SK-N-SH (cell line): ENCODE data around the gene RBSN. TPM values are rescaled to one million over a fixed set of nuclear protein-coding genes. Genes with fewer than 3 reads are reported as not detected.

Experiments
- CTCF ChIA-PET: fragments of 300-600, 350-600 bp; formaldehyde crosslinking; extraction: SDS; loops from one replicate; lab custom pipeline; 2021; lab: Yijun Ruan, JAX
- POLR2A ChIA-PET: fragments of 350-600 bp; sonication (Branson Sonifier 250); formaldehyde crosslinking; extraction: SDS; loops from one replicate; lab custom pipeline; 2020; ENCODE audit warnings: antibody characterized with exemption, inconsistent platforms; lab: Yijun Ruan, JAX
- DNase-seq: peaks from one replicate; pipeline ENCODE4 v3.0.0; 2012
- H2AFZ ChIP-seq: fragments of 200-600 bp; sonication (generic); 2 replicates; pipeline ENCODE4 v1.8.1; 2016; ENCODE audit warnings: antibody characterized with exemption, mild to moderate bottlenecking, low read depth
- H3F3A ChIP-seq: fragments of 200-600 bp; sonication (generic); replicated peaks from 2 replicates; pipeline ENCODE3; 2016; ENCODE audit warnings: antibody characterized with exemption, mild to moderate bottlenecking; ENCODE audit not compliant: insufficient read depth
- H3K27ac ChIP-seq, 2 experiments: fragments of 200-500 bp in 1 of 2; fragments of 200-600 bp in 1 of 2; sonication (Bioruptor generic) in 1 of 2; sonication (generic), shearing (Covaris generic) in 1 of 2; 2 replicates each; pipeline versions ENCODE4 v1.5.1 to v1.6.1; 2014 to 2016; ENCODE audit warnings: low read depth in 2 of 2, inconsistent platforms in 1 of 2, low read length in 1 of 2, mild to moderate bottlenecking in 1 of 2, mixed read lengths in 1 of 2
- H3K27me3 ChIP-seq: fragments of 200-600 bp; sonication (generic), shearing (Covaris generic); 2 replicates; pipeline ENCODE4 v1.6.1; 2016; ENCODE audit warnings: mixed run types; ENCODE audit not compliant: insufficient read depth
- H3K36me3 ChIP-seq, 2 experiments: fragments of 200-500 bp in 1 of 2; fragments of 200-600 bp in 1 of 2; sonication (Bioruptor generic) in 1 of 2; sonication (generic) in 1 of 2; replicated peaks in 1 of 2; 2 replicates each; pipeline versions ENCODE3 to v1.5.1; 2014 to 2016; ENCODE audit warnings: low read length in 1 of 2, mild to moderate bottlenecking in 1 of 2; ENCODE audit not compliant: insufficient read depth in 2 of 2, control insufficient read depth in 1 of 2
- H3K4me1 ChIP-seq, 2 experiments: fragments of 200-500 bp in 1 of 2; fragments of 200-600 bp in 1 of 2; sonication (Bioruptor generic) in 1 of 2; sonication (generic), shearing (Covaris generic) in 1 of 2; 2 replicates each; pipeline versions ENCODE4 v1.5.1 to v1.6.1; 2014 to 2016; ENCODE audit warnings: low read depth in 1 of 2, low read length in 1 of 2, mixed run types in 1 of 2; ENCODE audit not compliant: insufficient read depth in 2 of 2, control insufficient read depth in 1 of 2
- H3K4me2 ChIP-seq: fragments of 200-600 bp; sonication (generic), shearing (Covaris generic); 2 replicates; pipeline ENCODE4 v1.6.1; 2017; ENCODE audit warnings: mixed run types
- H3K4me3 ChIP-seq, 2 experiments: fragments of 200-500 bp in 1 of 2; fragments of 200-600 bp in 1 of 2; sonication (Bioruptor generic) in 1 of 2; sonication (generic), shearing (Covaris generic) in 1 of 2; 2 replicates each; pipeline versions ENCODE4 v1.5.1 to v1.8.1; 2014 to 2016; ENCODE audit warnings: low read depth in 2 of 2, inconsistent platforms in 1 of 2, low read length in 1 of 2, mild to moderate bottlenecking in 1 of 2, mixed read lengths in 1 of 2, moderate library complexity in 1 of 2
- H3K79me2 ChIP-seq: fragments of 200-600 bp; sonication (generic); 2 replicates; pipeline ENCODE4 v1.8.1; 2017; ENCODE audit warnings: mild to moderate bottlenecking; ENCODE audit not compliant: insufficient read depth
- H3K9ac ChIP-seq: fragments of 200-600 bp; sonication (generic); 2 replicates; pipeline ENCODE4 v1.6.1; 2017; ENCODE audit warnings: mixed run types
- H3K9me2 ChIP-seq: fragments of 200-600 bp; sonication (generic); 2 replicates; pipeline ENCODE4 v1.6.1; 2017; ENCODE audit warnings: mixed run types
- H3K9me3 ChIP-seq: fragments of 200-600 bp; sonication (generic); 2 replicates; pipeline ENCODE4 v1.6.1; 2017; ENCODE audit warnings: mixed run types, mild to moderate bottlenecking, moderate library complexity
- H4K20me1 ChIP-seq: fragments of 200-600 bp; sonication (generic); 2 replicates; pipeline ENCODE4 v1.6.1; 2017; ENCODE audit warnings: mild to moderate bottlenecking, mixed run types; ENCODE audit not compliant: insufficient read depth
- CHD2 ChIP-seq: fragments of 150-350 bp; IDR thresholded peaks from 2 replicates; pipeline ENCODE4 v1.6.1; 2018; ENCODE audit warnings: low read length; ENCODE audit not compliant: partially characterized antibody
- EP300 ChIP-seq, 2 experiments: IDR thresholded peaks; 2 replicates each; pipeline versions ENCODE4 v1.4.0 to v1.6.1; 2012; ENCODE audit warnings: borderline replicate concordance in 1 of 2, low read depth in 1 of 2, low read length in 1 of 2
- FOXJ3 ChIP-seq: sonication (generic); formaldehyde crosslinking; IDR thresholded peaks from 2 replicates; pipeline ENCODE4 v1.5.1; 2020; ENCODE audit warnings: mild to moderate bottlenecking, missing genetic modification reagents
- FOXM1 ChIP-seq: IDR thresholded peaks from 2 replicates; pipeline ENCODE4 v1.4.0; 2012; ENCODE audit warnings: low read depth, mild to moderate bottlenecking
- GABPA ChIP-seq: IDR thresholded peaks from 2 replicates; pipeline ENCODE4 v1.4.0; 2012; ENCODE audit warnings: low read depth, mild to moderate bottlenecking
- GATA2 ChIP-seq: sonication (generic); formaldehyde crosslinking; IDR thresholded peaks from 2 replicates; pipeline ENCODE4 v1.5.0; 2020; ENCODE audit warnings: mild to moderate bottlenecking, missing genetic modification reagents
- IRF3 ChIP-seq: fragments of 150-350 bp; IDR thresholded peaks from 2 replicates; pipeline ENCODE4 v1.6.1; 2016; ENCODE audit warnings: mild to moderate bottlenecking, low read depth, low read length
- MAX ChIP-seq: IDR thresholded peaks from 2 replicates; pipeline ENCODE4 v1.4.0; 2012; ENCODE audit warnings: low read depth
- MXI1 ChIP-seq: IDR thresholded peaks from 2 replicates; pipeline ENCODE4 v1.6.1; 2012; ENCODE audit warnings: mild to moderate bottlenecking, low read depth, low read length, improper control_type of control experiment
- RCOR1 ChIP-seq: fragments of 150-350 bp; IDR thresholded peaks from 2 replicates; pipeline ENCODE4 v1.6.1; 2017; ENCODE audit warnings: antibody characterized with exemption, low read length
- RXRA ChIP-seq: IDR thresholded peaks from 2 replicates; pipeline ENCODE4 v1.4.0; 2012; ENCODE audit warnings: low read depth, mild to moderate bottlenecking, borderline replicate concordance
- SMC3 ChIP-seq: IDR thresholded peaks from 2 replicates; pipeline ENCODE4 v1.6.1; 2012; ENCODE audit warnings: low read depth, low read length, improper control_type of control experiment
- TCF12 ChIP-seq: IDR thresholded peaks from 2 replicates; pipeline ENCODE4 v1.4.0; 2012
- USF2 ChIP-seq: fragments of 150-350 bp; IDR thresholded peaks from 2 replicates; pipeline ENCODE4 v1.6.1; 2017; ENCODE audit warnings: antibody characterized with exemption, low read length, low read depth, borderline replicate concordance
- WGBS: methylation state at CpG from one replicate; pipeline ENCODE4 v1.1.6; 2017; ENCODE audit warnings: low lambda C conversion rate; 5-methylcytosine and 5-hydroxymethylcytosine counted together
- polyA plus RNA-seq, 3 experiments: library from polyadenylated mRNA; depleted of rRNA; stranded (reverse); fragments of >200 nt; gene quantifications; 2 replicates each; pipeline ENCODE4 v1.2.3, GENCODE V29; 2012
- TF ChIP-seq, protein P1 (sequence below): IDR thresholded peaks from 2 replicates; pipeline ENCODE4; 2012

Gene RBSN
- polyA plus RNA-seq, 1 of the 3 experiments (the other 2 are of a cell fraction), result 4.7 TPM

DNA sequence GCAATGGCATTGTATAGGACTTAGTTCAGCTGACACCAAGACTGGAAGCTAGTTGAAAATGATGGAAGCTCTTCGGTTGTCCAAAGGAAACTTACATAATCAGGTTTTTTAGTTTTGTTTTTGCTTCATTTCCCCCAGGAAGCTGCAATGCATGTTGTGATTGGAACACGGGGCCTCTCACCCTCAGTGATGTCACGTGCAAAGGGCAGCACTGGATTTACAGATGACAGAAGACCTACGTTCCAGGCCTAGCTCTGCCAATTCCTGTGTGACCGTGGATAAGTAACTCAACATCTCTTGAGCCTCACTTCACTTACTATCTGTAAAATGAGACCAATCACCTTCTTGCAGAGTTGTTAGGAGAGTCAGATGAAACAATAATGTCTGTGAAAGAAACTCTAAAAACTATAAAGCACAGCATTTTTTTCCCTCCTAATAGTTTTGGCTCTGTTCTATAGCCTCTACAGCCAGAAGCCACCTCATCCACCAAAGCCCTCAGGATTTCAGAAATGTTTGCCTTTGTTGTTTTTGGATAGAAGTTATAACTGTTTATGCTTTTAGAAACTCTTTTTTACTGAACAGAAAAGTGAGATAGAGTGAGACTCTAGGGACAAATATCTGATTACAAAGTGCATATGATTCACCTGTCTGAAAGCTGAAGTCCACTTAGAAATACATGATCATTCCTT lies 4.6 kb downstream of the RBSN start (continued):
- TF ChIP-seq, protein P1, sequence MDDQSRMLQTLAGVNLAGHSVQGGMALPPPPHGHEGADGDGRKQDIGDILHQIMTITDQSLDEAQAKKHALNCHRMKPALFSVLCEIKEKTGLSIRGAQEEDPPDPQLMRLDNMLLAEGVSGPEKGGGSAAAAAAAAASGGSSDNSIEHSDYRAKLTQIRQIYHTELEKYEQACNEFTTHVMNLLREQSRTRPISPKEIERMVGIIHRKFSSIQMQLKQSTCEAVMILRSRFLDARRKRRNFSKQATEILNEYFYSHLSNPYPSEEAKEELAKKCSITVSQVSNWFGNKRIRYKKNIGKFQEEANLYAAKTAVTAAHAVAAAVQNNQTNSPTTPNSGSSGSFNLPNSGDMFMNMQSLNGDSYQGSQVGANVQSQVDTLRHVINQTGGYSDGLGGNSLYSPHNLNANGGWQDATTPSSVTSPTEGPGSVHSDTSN, result no peak
- TF ChIP-seq MXI1, result no peak
- TF ChIP-seq MAX, result no peak
- no peak for TF ChIP-seq TCF12
- TF ChIP-seq IRF3, result no peak
- TF ChIP-seq, all 33 proteins: peak for 0

- Histone ChIP-seq H2AFZ (no peak overlapping the region), H3K27me3 (no peaks in the 10 kb centered on the region), H4K20me1 (no peaks in the 10 kb centered on the region), H3K9me3 (no peaks in the 10 kb centered on the region), H3F3A (peaks cover 6% of the 10 kb centered on the region), H3K27ac (no peak overlapping the region; a peak in 1 of 4 replicates), H3K9ac (no peak overlapping the region), H3K36me3 (peaks cover 39 to 60% of the 10 kb centered on the region in 2 experiments), H3K4me2 (no peak overlapping the region), H3K9me2 (no peaks in the 10 kb centered on the region), H3K79me2 (peaks cover 19% of the 10 kb centered on the region), H3K4me3 (no peak overlapping the region), H3K4me1 (peaks cover 0 to 7% of the 10 kb centered on the region in 2 experiments; a peak in 1 of 4 replicates)
- ChIA-PET CTCF (interaction anchor here (1.0 to 1.2 kb wide), 2 partner anchors 42 to 166 kb away, joined by 4 to 5 read pairs; no protein-coding TSS in a partner anchor), POLR2A (no interaction called here)
- DNase-seq, result no peak
- TF ChIP-seq CHD2, result no peak
- TF ChIP-seq USF2, result no peak
- TF ChIP-seq FOXJ3 (CRISPR knock-in tag), result no peak
- no peak for TF ChIP-seq SMC3
- no peak for TF ChIP-seq EP300 (IDR thresholded peaks at IDR 0.05; ENCODE audit: borderline replicate concordance in 1 of 2, low read depth in 1 of 2, low read length in 1 of 2)
- no peak for TF ChIP-seq GATA2 (CRISPR knock-in tag)
- TF ChIP-seq RXRA, result no peak
- no peak for TF ChIP-seq MAX
- TF ChIP-seq MXI1, result no peak
- no peak for TF ChIP-seq RCOR1
- TF ChIP-seq FOXM1, result no peak
- no peak for TF ChIP-seq GABPA
- WGBS, result 84% methylated on average over 1 of the region's 1 CpG
Observed at GRCh38 chr3:15092686-15093085, 6.3 kb downstream of the RBSN start.
